HCT116 (cell line): ENCODE data around the gene PRRT1. TPM values are rescaled to one million over a fixed set of nuclear protein-coding genes. Genes with fewer than 3 reads are reported as not detected.

Experiments
- ATAC-seq: fragments of 200-7000 bp; cut with Tn5 transposase; 2 replicates; pipeline ENCODE4 v1.9.1; 2020; ENCODE audit warnings: mild to moderate bottlenecking, moderate library complexity
- BruUV-seq: library from RNA; stranded (reverse); fragments of 400-500 nt; replicated peaks from 2 replicates; lab custom pipeline; 2021; lab: Mats Ljungman, UMichigan
- CTCF ChIA-PET: fragments of 300-600 bp; sonication (Branson Sonifier 250); formaldehyde crosslinking; loops from one replicate; lab custom pipeline; 2021; ENCODE audit warnings: antibody characterized with exemption; lab: Charles Lee
- POLR2A ChIA-PET: fragments of 300-600, 350-600 bp; sonication (Branson Sonifier 250); formaldehyde crosslinking; loops from one replicate; lab custom pipeline; 2021; ENCODE audit warnings: antibody characterized with exemption; lab: Charles Lee
- RAD21 ChIA-PET, 2 experiments: fragments of 300-600 bp; sonication (Branson Sonifier 250); formaldehyde crosslinking; loops; one replicate each; lab custom pipeline; 2023; ENCODE audit warnings: low total read pairs in 2 of 2; ENCODE audit not compliant: uncharacterized antibody in 2 of 2, unreplicated experiment in 2 of 2, low non-redundant PET in 1 of 2; lab: Charles Lee
- DNase-seq: peaks from one replicate; pipeline ENCODE4 v3.0.0-alpha.2; 2010; ENCODE audit warnings: low read depth, low spot score
- H2AFZ ChIP-seq: fragments of 200-600 bp; shearing (Covaris generic), sonication (generic); 2 replicates; pipeline ENCODE4 v1.6.1; 2017; ENCODE audit warnings: low read depth, mixed run types, mixed read lengths, antibody characterized with exemption, low read length; ENCODE audit not compliant: poor library complexity, severe bottlenecking
- H3K27ac ChIP-seq: 2 replicates; pipeline ENCODE4 v1.5.1; 2012; ENCODE audit warnings: low read depth, low read length
- H3K27me3 ChIP-seq: fragments of 200-600 bp; sonication (generic); 2 replicates; pipeline ENCODE4 v1.6.1; 2016; ENCODE audit warnings: mixed run types, low read length, mixed read lengths; ENCODE audit not compliant: insufficient read depth
- H3K36me3 ChIP-seq, 2 experiments: fragments of 200-500 bp in 1 of 2; fragments of 200-600 bp in 1 of 2; sonication (Bioruptor generic) in 1 of 2; sonication (generic) in 1 of 2; 2 replicates each; pipeline versions ENCODE4 v1.5.1 to v1.6.1; 2014 to 2016; ENCODE audit warnings: low read length in 2 of 2, inconsistent platforms in 1 of 2, mixed read lengths in 1 of 2, mixed run types in 1 of 2; ENCODE audit not compliant: insufficient read depth in 2 of 2, control insufficient read depth in 1 of 2
- H3K4me1 ChIP-seq, 2 experiments: fragments of 200-600 bp in 1 of 2; sonication (generic) in 1 of 2; 2 replicates each; pipeline versions ENCODE4 v1.5.1 to v1.6.1; 2012 to 2017; ENCODE audit warnings: low read length in 2 of 2, inconsistent platforms in 1 of 2, mild to moderate bottlenecking in 1 of 2, mixed read lengths in 1 of 2, mixed run types in 1 of 2, moderate library complexity in 1 of 2; ENCODE audit not compliant: insufficient read depth in 2 of 2, control insufficient read depth in 1 of 2
- H3K4me2 ChIP-seq: fragments of 200-600 bp; sonication (generic); 2 replicates; pipeline ENCODE4 v1.6.1; 2017; ENCODE audit warnings: mixed run types, low read length, mixed read lengths
- H3K4me3 ChIP-seq, 2 experiments: fragments of 200-600 bp in 1 of 2; sonication (generic) in 1 of 2; replicated peaks in 1 of 2; 2 replicates each; pipeline ENCODE4 v1.5.1; 2011 to 2016; ENCODE audit warnings: low read length in 2 of 2, control low read depth in 1 of 2, low read depth in 1 of 2, mild to moderate bottlenecking in 1 of 2, mixed read lengths in 1 of 2, mixed run types in 1 of 2
- H3K79me2 ChIP-seq: fragments of 200-600 bp; sonication (generic); 2 replicates; pipeline ENCODE4 v1.6.1; 2017; ENCODE audit warnings: mild to moderate bottlenecking, mixed run types, low read length, moderate library complexity, mixed read lengths; ENCODE audit not compliant: insufficient read depth
- H3K9ac ChIP-seq: fragments of 200-600 bp; sonication (generic); 2 replicates; pipeline ENCODE4 v1.6.1; 2016; ENCODE audit warnings: low read length, mixed read lengths
- H3K9me2 ChIP-seq: fragments of 200-600 bp; sonication (generic), shearing (Covaris generic); 2 replicates; pipeline ENCODE4 v1.6.1; 2017; ENCODE audit warnings: mixed run types, mild to moderate bottlenecking, moderate library complexity; ENCODE audit not compliant: insufficient read depth
- H3K9me3 ChIP-seq, 2 experiments: fragments of 200-500 bp in 1 of 2; fragments of 200-600 bp in 1 of 2; sonication (Bioruptor generic) in 1 of 2; sonication (generic) in 1 of 2; 2 replicates each; pipeline ENCODE4 v1.6.1; 2014 to 2017; ENCODE audit warnings: low read length in 2 of 2, mixed read lengths in 2 of 2, inconsistent platforms in 1 of 2, low read depth in 1 of 2, mild to moderate bottlenecking in 1 of 2, mixed run types in 1 of 2, moderate library complexity in 1 of 2; ENCODE audit not compliant: control insufficient read depth in 1 of 2, insufficient read depth in 1 of 2
- H4K20me1 ChIP-seq: fragments of 200-600 bp; sonication (generic), shearing (Covaris generic); 2 replicates; pipeline ENCODE4 v1.6.1; 2017; ENCODE audit warnings: mixed run types, mild to moderate bottlenecking, moderate library complexity; ENCODE audit not compliant: insufficient read depth
- CEBPB ChIP-seq: IDR thresholded peaks from 2 replicates; pipeline ENCODE4 v1.6.1; 2012; ENCODE audit warnings: low read depth
- CTCF ChIP-seq, 3 experiments: fragments of 200-600 bp in 1 of 3; sonication (generic) in 1 of 3; IDR thresholded peaks in 2 of 3; conservative IDR thresholded peaks in 1 of 3; 2 replicates each; pipeline ENCODE4 v1.5.1; 2012 to 2017; ENCODE audit warnings: low read depth in 2 of 3, low read length in 2 of 3, antibody characterized with exemption in 1 of 3, borderline replicate concordance in 1 of 3, control low read depth in 1 of 3, mild to moderate bottlenecking in 1 of 3, mixed read lengths in 1 of 3, mixed run types in 1 of 3, moderate library complexity in 1 of 3; ENCODE audit not compliant: insufficient read depth in 1 of 3
- EGR1 ChIP-seq: IDR thresholded peaks from 2 replicates; pipeline ENCODE4 v1.6.1; 2012; ENCODE audit warnings: low read depth
- ELF1 ChIP-seq: IDR thresholded peaks from 2 replicates; pipeline ENCODE4 v1.6.1; 2012; ENCODE audit warnings: low read depth, borderline replicate concordance
- EZH2 ChIP-seq: fragments of 200-600 bp; sonication (generic); IDR thresholded peaks from 2 replicates; pipeline ENCODE4 v1.6.1; 2017; ENCODE audit warnings: antibody characterized with exemption, mixed run types
- FOSL1 ChIP-seq: IDR thresholded peaks from 2 replicates; pipeline ENCODE4 v1.6.1; 2012; ENCODE audit warnings: low read depth
- JUND ChIP-seq: IDR thresholded peaks from 2 replicates; pipeline ENCODE4 v1.6.1; 2012
- POLR2A ChIP-seq: IDR thresholded peaks from 2 replicates; pipeline ENCODE4 v1.7.0; 2011; ENCODE audit warnings: borderline replicate concordance; ENCODE audit not compliant: insufficient read depth, insufficient read length; ENCODE audit errors: extremely low read depth
- POLR2AphosphoS5 ChIP-seq: IDR thresholded peaks from 2 replicates; pipeline ENCODE4 v1.6.1; 2011; ENCODE audit warnings: mild to moderate bottlenecking, low read depth, low read length, moderate library complexity
- SIN3A ChIP-seq: IDR thresholded peaks from 2 replicates; pipeline ENCODE4 v1.6.1; 2012; ENCODE audit warnings: low read depth
- SP1 ChIP-seq: IDR thresholded peaks from 2 replicates; pipeline ENCODE4 v1.6.1; 2012; ENCODE audit warnings: low read depth
- TCF7L2 ChIP-seq: IDR thresholded peaks from 2 replicates; pipeline ENCODE4 v1.7.0; 2011; ENCODE audit warnings: borderline replicate concordance, inconsistent platforms; ENCODE audit not compliant: insufficient read depth, insufficient read length; ENCODE audit errors: extremely low read depth
- YY1 ChIP-seq: IDR thresholded peaks from 2 replicates; pipeline ENCODE4 v1.6.1; 2011; ENCODE audit warnings: low read length, low read depth, moderate library complexity, mild to moderate bottlenecking; ENCODE audit not compliant: insufficient replicate concordance; ENCODE audit errors: extremely low read depth
- ZFX ChIP-seq: fragments of 450-650 bp; IDR thresholded peaks from 2 replicates; pipeline ENCODE4 v1.6.1; 2017
- ZNF274 ChIP-seq: fragments of 200-500 bp; sonication (Bioruptor generic); IDR thresholded peaks from 2 replicates; pipeline ENCODE4 v1.6.1; 2014; ENCODE audit warnings: mild to moderate bottlenecking, low read depth, low read length, inconsistent platforms
- intact Hi-C: fragments of 100-400 bp; cut with micrococcal nuclease; formaldehyde crosslinking; loops from 2 replicates; pipeline ENCODE4 v1.10.0; 2022
- total RNA-seq: library from RNA; stranded (reverse); gene quantifications from one replicate; pipeline ENCODE4 v1.2.1, GENCODE V29; 2021; ENCODE audit not compliant: unreplicated experiment
- TF ChIP-seq, protein P1 (sequence below): IDR thresholded peaks from 2 replicates; pipeline ENCODE4 v1.6.1; 2012
- TF ChIP-seq, protein P2 (sequence below): IDR thresholded peaks from 2 replicates; pipeline ENCODE4 v1.6.1; 2011; ENCODE audit warnings: mild to moderate bottlenecking, low read length, moderate library complexity; ENCODE audit not compliant: insufficient replicate concordance; ENCODE audit errors: extremely low read depth
- TF ChIP-seq, protein P3 (sequence below): IDR thresholded peaks from 2 replicates; pipeline ENCODE4 v1.6.1; 2012

PRRT1 gene
- total RNA-seq, 1 experiment from 2014 or later, result 6.1 TPM

DNA sequence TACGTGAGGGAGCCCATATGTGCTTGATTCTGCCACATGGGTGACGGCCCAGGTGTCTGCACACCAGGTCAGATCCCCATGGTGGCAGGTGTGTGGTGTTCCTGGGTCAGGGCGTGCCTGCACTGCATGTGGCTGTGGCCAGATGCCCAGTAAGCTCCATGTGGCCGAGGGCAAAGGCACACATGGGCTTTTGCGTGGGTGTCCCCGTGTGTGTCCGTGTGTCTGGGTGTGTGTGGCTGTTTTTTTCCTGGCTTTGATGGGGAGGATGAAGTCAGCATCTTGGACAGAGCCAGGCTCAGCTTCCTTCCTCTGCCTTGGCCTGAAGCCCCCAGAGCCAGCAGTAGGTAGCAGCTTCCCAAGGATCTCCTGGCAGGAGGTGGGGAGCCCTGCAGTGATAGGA lies 41.1 kb downstream of the PRRT1 start:
- Histone ChIP-seq H3K79me2 (no peaks in the 10 kb centered on the region), H3K4me3 (no peak overlapping the region), H3K36me3 (no peaks in the 10 kb centered on the region), H3K27ac (no peak overlapping the region), H3K9ac (no peak overlapping the region), H2AFZ (no peak overlapping the region)
- RAD21 ChIA-PET, result no interaction called here
- BruUV-seq, result no TSS peak
- TF ChIP-seq EGR1 (no peak), POLR2AphosphoS5 (peak; percentile 30; the same call in 1 of the 2 replicates)
- TF ChIP-seq, all 23 proteins: peak for 1
- DNase-seq (no peak), ATAC-seq (no peak)
- intact Hi-C loops, result no loop called here
- H3K4me1 ChIP-seq, result peaks cover 8 to 43% of the 10 kb centered on the region in 2 experiments; a peak in 3 of 4 replicates
- ChIA-PET CTCF (no interaction called here), POLR2A (no interaction called here)
- H3K9me2 ChIP-seq, result no peaks in the 10 kb centered on the region
- H3K4me2 ChIP-seq, result no peak overlapping the region
- no peaks in the 10 kb centered on the region for H3K27me3 ChIP-seq
- no peaks in the 10 kb centered on the region for H3K9me3 ChIP-seq
- no peaks in the 10 kb centered on the region for H4K20me1 ChIP-seq

GRCh38 chr6:32109765-32110160 lies 42.0 kb downstream of the PRRT1 start:
- DNase-seq (no peak), ATAC-seq (no peak)
- H3K9me2 ChIP-seq, result no peaks in the 10 kb centered on the region
- H3K4me2 ChIP-seq, result no peak overlapping the region
- POLR2A ChIA-PET, result no interaction called here
- H3K27me3 ChIP-seq, result no peaks in the 10 kb centered on the region
- H3K4me1 ChIP-seq, result peaks cover 8 to 36% of the 10 kb centered on the region in 2 experiments; a peak in 3 of 4 replicates
- intact Hi-C loops, result no loop called here
- RAD21 ChIA-PET, result no interaction called here
- H3K79me2 ChIP-seq, result no peaks in the 10 kb centered on the region
- no peak overlapping the region for H3K27ac ChIP-seq
- BruUV-seq, result no TSS peak
- no peak overlapping the region for H2AFZ ChIP-seq
- H3K4me3 ChIP-seq, result no peak overlapping the region
- no peaks in the 10 kb centered on the region for H4K20me1 ChIP-seq
- CTCF ChIA-PET, result interaction anchor here (0.6 kb wide), 1 partner anchor 439 kb away, joined by 3 read pairs; no protein-coding TSS in a partner anchor
- H3K9me3 ChIP-seq, result no peaks in the 10 kb centered on the region
- H3K36me3 ChIP-seq, result no peaks in the 10 kb centered on the region
- no peak overlapping the region for H3K9ac ChIP-seq
- TF ChIP-seq SP1 (no peak), POLR2A (no peak), SIN3A (no peak), ZNF274 (no peak), EGR1 (no peak), ZFX (no peak), POLR2AphosphoS5 (no peak), EZH2 (no peak), JUND (no peak), TCF7L2 (no peak), ELF1 (no peak), CTCF (IDR thresholded peaks at IDR 0.05 in 2 of 3, conservative IDR thresholded peaks at IDR 0.05 in 1 of 3; ENCODE audit: borderline replicate concordance in 1 of 3, insufficient read depth in 1 of 3, low read depth in 2 of 3, low read length in 2 of 3) (no peak), CEBPB (no peak), YY1 (no peak), FOSL1 (no peak)
- TF ChIP-seq, protein P1, sequence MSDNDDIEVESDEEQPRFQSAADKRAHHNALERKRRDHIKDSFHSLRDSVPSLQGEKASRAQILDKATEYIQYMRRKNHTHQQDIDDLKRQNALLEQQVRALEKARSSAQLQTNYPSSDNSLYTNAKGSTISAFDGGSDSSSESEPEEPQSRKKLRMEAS, result no peak
- TF ChIP-seq, protein P2, sequence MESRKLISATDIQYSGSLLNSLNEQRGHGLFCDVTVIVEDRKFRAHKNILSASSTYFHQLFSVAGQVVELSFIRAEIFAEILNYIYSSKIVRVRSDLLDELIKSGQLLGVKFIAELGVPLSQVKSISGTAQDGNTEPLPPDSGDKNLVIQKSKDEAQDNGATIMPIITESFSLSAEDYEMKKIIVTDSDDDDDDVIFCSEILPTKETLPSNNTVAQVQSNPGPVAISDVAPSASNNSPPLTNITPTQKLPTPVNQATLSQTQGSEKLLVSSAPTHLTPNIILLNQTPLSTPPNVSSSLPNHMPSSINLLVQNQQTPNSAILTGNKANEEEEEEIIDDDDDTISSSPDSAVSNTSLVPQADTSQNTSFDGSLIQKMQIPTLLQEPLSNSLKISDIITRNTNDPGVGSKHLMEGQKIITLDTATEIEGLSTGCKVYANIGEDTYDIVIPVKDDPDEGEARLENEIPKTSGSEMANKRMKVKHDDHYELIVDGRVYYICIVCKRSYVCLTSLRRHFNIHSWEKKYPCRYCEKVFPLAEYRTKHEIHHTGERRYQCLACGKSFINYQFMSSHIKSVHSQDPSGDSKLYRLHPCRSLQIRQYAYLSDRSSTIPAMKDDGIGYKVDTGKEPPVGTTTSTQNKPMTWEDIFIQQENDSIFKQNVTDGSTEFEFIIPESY, result no peak
- TF ChIP-seq, protein P3, sequence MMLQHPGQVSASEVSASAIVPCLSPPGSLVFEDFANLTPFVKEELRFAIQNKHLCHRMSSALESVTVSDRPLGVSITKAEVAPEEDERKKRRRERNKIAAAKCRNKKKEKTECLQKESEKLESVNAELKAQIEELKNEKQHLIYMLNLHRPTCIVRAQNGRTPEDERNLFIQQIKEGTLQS, result no peak
